ENCODE data around the gene ABO. TPM values are rescaled to one million over a fixed set of nuclear protein-coding genes. Genes with fewer than 3 reads are reported as not detected.
"Not testable (repeated sequence)": the region's sequence is repeated elsewhere in the genome, so short reads cannot be mapped to it uniquely, and the experiment has no call there.

Gene ABO
- total RNA-seq, 6 experiments from 2014 or later: 0.06 to 0.29 TPM; not detected in 4

DNA sequence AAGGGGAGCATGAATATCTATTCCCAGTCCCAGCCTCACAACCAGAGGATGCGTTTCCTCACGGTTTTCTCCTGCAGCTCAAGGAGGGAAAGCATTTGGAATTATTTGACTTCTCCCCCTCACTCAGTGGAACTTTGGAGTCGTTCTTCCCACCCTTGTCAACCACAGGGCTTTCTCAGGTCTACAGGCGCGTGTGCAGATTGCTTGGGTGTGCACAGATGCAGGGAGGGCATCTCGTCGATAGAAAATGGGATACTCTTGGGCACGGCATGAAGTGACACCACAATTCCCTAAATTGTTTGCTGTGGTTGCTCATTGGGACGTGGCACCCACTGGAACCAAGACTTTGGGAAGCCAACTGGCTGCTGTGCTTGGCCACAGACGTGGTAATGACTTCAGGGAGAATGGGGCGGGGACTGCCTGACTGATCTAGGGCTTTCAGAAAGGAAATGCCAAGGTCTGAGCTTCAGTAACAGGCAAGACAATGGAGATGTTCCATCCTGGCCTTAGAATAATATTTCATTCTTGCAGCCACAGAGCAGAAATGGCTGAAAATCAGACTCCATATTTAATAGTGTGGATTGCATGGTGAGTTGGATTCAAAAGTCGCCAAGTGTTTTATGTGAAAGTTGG lies 53.7 kb downstream of the ABO start:
- intact Hi-C loops (cut with DNase I): no loop called here
- DNase-seq: peak in 1 of 3 donors; percentile 4
- TF ChIP-seq CTCF (IDR thresholded peaks at IDR 0.05) (no peak), POLR2A (IDR thresholded peaks at IDR 0.05) (no peak)
- Histone ChIP-seq H3K4me1 (no peaks in the 10 kb centered on the region), H3K9me3 (no peaks in the 10 kb centered on the region), H3K27ac (no peak overlapping the region), H3K27me3 (no peaks in the 10 kb centered on the region), H3K4me3 (no peak overlapping the region), H3K36me3 (no peaks in the 10 kb centered on the region)
- 56% methylated on average over 8 of the region's 12 CpGs for WGBS (ENCODE audit: insufficient coverage, low coverage, low lambda C conversion rate, missing lambda C conversion rate)
- no peak for ATAC-seq

- H3K36me3 ChIP-seq; H3K4me3 ChIP-seq; H3K27ac ChIP-seq; intact Hi-C loops (cut with DNase I); H3K4me1 ChIP-seq; ATAC-seq; H3K27me3 ChIP-seq; H3K9me3 ChIP-seq: not testable (repeated sequence)
- 52% methylated on average over 14 of the region's 19 CpGs for WGBS (ENCODE audit: insufficient coverage, low coverage, low lambda C conversion rate, missing lambda C conversion rate)
- peak in 1 of 3 donors; percentile 18 for DNase-seq
Observed at GRCh38 chr9:133218049-133218975, 56.7 kb downstream of the ABO start.

- ATAC-seq; H3K36me3 ChIP-seq; H3K4me3 ChIP-seq; H3K9me3 ChIP-seq; H3K27ac ChIP-seq; H3K4me1 ChIP-seq; H3K27me3 ChIP-seq; intact Hi-C loops (cut with DNase I): not testable (repeated sequence)
- peak in 1 of 3 donors; percentile 9 for DNase-seq
- WGBS (ENCODE audit: insufficient coverage, low coverage, low lambda C conversion rate, missing lambda C conversion rate): 60% methylated on average over 8 of the region's 12 CpGs
Observed at GRCh38 chr9:133217333-133217988, 57.5 kb downstream of the ABO start.

GRCh38 chr9:133214276-133214675 lies 60.7 kb downstream of the ABO start:
- H3K36me3 ChIP-seq; intact Hi-C loops (cut with DNase I); H3K27ac ChIP-seq; H3K4me3 ChIP-seq; H3K4me1 ChIP-seq; H3K9me3 ChIP-seq; H3K27me3 ChIP-seq; ATAC-seq; DNase-seq: not testable (repeated sequence)
- 39% methylated on average over 4 of the region's 4 CpGs for WGBS (ENCODE audit: insufficient coverage, low coverage, low lambda C conversion rate, missing lambda C conversion rate)

DNA sequence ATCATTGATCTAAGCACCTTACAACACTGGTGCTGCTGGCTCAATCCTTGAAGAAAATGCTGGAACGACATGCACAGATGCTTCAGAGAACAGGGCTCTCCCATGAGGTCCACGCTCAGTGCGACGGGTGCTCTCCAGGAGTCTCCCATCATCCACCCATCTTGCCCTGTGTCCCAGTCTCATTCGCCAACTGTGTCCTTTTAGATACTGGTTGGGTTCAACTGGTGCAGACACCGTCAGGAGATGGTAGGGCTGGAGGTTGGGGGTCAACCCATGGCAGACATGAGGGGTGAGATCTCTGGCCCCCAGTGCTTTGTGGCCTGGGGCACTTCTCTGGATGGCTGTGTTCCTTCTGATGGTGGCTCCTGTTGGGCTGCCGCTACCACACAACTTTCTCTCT lies 64.4 kb downstream of the ABO start:
- intact Hi-C loops (cut with DNase I): no loop called here
- H3K27ac ChIP-seq: no peak overlapping the region
- H3K27me3 ChIP-seq: no peaks in the 10 kb centered on the region
- no peaks in the 10 kb centered on the region for H3K9me3 ChIP-seq
- DNase-seq (peak in 1 of 3 donors; percentile 10), ATAC-seq (no peak)
- H3K36me3 ChIP-seq: no peaks in the 10 kb centered on the region
- no CpG with 5 or more reads among the region's 7 CpGs for WGBS (ENCODE audit: insufficient coverage, low coverage, low lambda C conversion rate, missing lambda C conversion rate)
- TF ChIP-seq POLR2A (IDR thresholded peaks at IDR 0.05) (no peak), CTCF (IDR thresholded peaks at IDR 0.05) (no peak)
- H3K4me1 ChIP-seq: no peaks in the 10 kb centered on the region
- H3K4me3 ChIP-seq: no peak overlapping the region

- Histone ChIP-seq H3K4me1 (no peaks in the 10 kb centered on the region), H3K9me3 (no peaks in the 10 kb centered on the region), H3K36me3 (no peaks in the 10 kb centered on the region), H3K4me3 (no peak overlapping the region), H3K27ac (no peak overlapping the region), H3K27me3 (no peaks in the 10 kb centered on the region)
- ATAC-seq: no peak
- no peak for TF ChIP-seq CTCF (IDR thresholded peaks at IDR 0.05)
- no peak for TF ChIP-seq POLR2A (IDR thresholded peaks at IDR 0.05)
- intact Hi-C loops (cut with DNase I): no loop called here
- DNase-seq: no peak
- no CpG with 5 or more reads among the region's 7 CpGs for WGBS (ENCODE audit: insufficient coverage, low coverage, low lambda C conversion rate, missing lambda C conversion rate)
Observed at GRCh38 chr9:133210202-133210532, 64.8 kb downstream of the ABO start.

DNA sequence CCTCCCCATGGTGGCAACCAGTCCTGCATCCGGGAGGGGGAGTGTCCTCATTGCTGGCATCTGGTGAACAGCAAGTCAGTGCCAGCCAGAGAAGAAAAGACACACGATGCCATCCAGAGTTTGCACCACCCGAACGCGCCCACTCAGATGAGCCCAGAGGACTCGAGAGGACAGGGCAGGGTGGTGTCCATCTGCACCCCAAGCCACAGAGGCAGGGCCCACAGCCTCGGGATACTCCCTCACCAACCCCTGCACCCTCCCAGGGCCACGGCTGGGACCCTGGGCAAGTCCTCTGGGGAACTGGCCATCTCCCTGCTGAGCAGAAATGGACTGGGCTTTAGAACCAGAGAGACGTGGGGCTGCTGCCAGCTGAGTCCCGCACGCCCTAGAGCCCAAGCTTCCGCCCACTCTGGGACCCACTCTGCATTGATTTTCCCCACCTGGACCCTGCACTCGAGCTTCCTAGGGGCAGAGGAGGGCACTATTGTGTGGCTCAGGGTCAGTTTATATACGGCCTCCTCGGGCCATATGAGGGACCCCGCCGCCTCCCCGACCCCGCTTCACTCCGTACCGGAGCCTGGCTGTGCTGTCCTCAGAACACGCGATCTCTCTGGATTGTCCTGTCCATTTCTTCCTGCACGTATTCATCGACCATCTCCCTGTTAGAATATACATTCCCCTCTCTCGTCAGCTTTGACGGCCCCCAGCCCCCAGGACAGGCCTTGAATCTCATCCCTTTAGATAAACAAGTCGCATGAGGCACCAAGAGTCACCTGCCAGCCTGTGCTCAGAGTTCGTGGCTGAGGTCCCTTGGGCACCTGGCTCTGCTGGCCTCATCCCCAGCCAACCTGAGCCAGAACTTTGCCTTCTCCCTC lies 65.4 kb downstream of the ABO start:
- DNase-seq: peak in 1 of 3 donors; percentile 7
- H3K9me3 ChIP-seq; ATAC-seq; H3K36me3 ChIP-seq; H3K27ac ChIP-seq; intact Hi-C loops (cut with DNase I); H3K27me3 ChIP-seq; H3K4me1 ChIP-seq; H3K4me3 ChIP-seq: not testable (repeated sequence)
- 60% methylated on average over 20 of the region's 29 CpGs for WGBS (ENCODE audit: insufficient coverage, low coverage, low lambda C conversion rate, missing lambda C conversion rate)
